Measurements from ENCODE around the gene VPS35L. TPM values are rescaled to one million over a fixed set of nuclear protein-coding genes. Genes with fewer than 3 reads are reported as not detected.
"Not testable (repeated sequence)": the region's sequence is repeated elsewhere in the genome, so short reads cannot be mapped to it uniquely, and the experiment has no call there.

Gene VPS35L
- total RNA-seq, 6 experiments from 2014 or later = 65.6 to 81.9 (median 76.8) TPM

- DNase-seq = no peak
Measured at GRCh38 chr16:19664166-19664565, 108.7 kb downstream of the VPS35L start.

GRCh38 chr16:19665313-19665712, 109.8 kb downstream of the VPS35L start:
- not testable (repeated sequence) for H3K27me3 Mint-ChIP-seq (ENCODE audit: insufficient read depth); H3K4me3 Mint-ChIP-seq; H3K4me1 Mint-ChIP-seq (ENCODE audit: low read depth); H3K9me3 Mint-ChIP-seq; H3K27ac Mint-ChIP-seq; DNase-seq
- H3K36me3 Mint-ChIP-seq (ENCODE audit: low read depth) = peaks cover 34% of the 10 kb centered on the region

More at GRCh38 chr16:19664166-19664565, 108.7 kb downstream of the VPS35L start:
- Mint-ChIP-seq H3K4me3 (no peak overlapping the region), H3K27me3 (ENCODE audit: insufficient read depth) (no peaks in the 10 kb centered on the region), H3K4me1 (ENCODE audit: low read depth) (no peaks in the 10 kb centered on the region), H3K36me3 (ENCODE audit: low read depth) (peaks cover 30% of the 10 kb centered on the region), H3K9me3 (no peaks in the 10 kb centered on the region), H3K27ac (no peak overlapping the region)
- no peak for TF ChIP-seq CTCF (IDR thresholded peaks at IDR 0.05)

GRCh38 chr16:19666477-19666876, 111.0 kb downstream of the VPS35L start:
- no peak overlapping the region for H3K4me3 Mint-ChIP-seq
- no peak for DNase-seq
- H3K27ac Mint-ChIP-seq = no peak overlapping the region
- no peaks in the 10 kb centered on the region for H3K4me1 Mint-ChIP-seq (ENCODE audit: low read depth)
- no peaks in the 10 kb centered on the region for H3K27me3 Mint-ChIP-seq (ENCODE audit: insufficient read depth)
- H3K36me3 Mint-ChIP-seq (ENCODE audit: low read depth) = peaks cover 34% of the 10 kb centered on the region
- TF ChIP-seq CTCF (IDR thresholded peaks at IDR 0.05) = no peak
- H3K9me3 Mint-ChIP-seq = no peaks in the 10 kb centered on the region

GRCh38 chr16:19672378-19672777, 116.9 kb downstream of the VPS35L start:
- DNase-seq = no peak

GRCh38 chr16:19674485-19674884, 119.0 kb downstream of the VPS35L start:
- Mint-ChIP-seq H3K9me3 (no peaks in the 10 kb centered on the region), H3K4me3 (no peak overlapping the region), H3K27me3 (ENCODE audit: insufficient read depth) (no peaks in the 10 kb centered on the region), H3K4me1 (ENCODE audit: low read depth) (peaks cover 8% of the 10 kb centered on the region), H3K27ac (no peak overlapping the region), H3K36me3 (ENCODE audit: low read depth) (peaks cover 19% of the 10 kb centered on the region)
- TF ChIP-seq CTCF (IDR thresholded peaks at IDR 0.05) = no peak
- DNase-seq = no peak

More at GRCh38 chr16:19672378-19672777, 116.9 kb downstream of the VPS35L start:
- H3K27me3 Mint-ChIP-seq (ENCODE audit: insufficient read depth) = no peaks in the 10 kb centered on the region
- H3K9me3 Mint-ChIP-seq = no peaks in the 10 kb centered on the region
- no peak for TF ChIP-seq CTCF (IDR thresholded peaks at IDR 0.05)
- no peak overlapping the region for H3K4me3 Mint-ChIP-seq
- H3K27ac Mint-ChIP-seq = no peak overlapping the region
- peaks cover 32% of the 10 kb centered on the region for H3K36me3 Mint-ChIP-seq (ENCODE audit: low read depth)
- H3K4me1 Mint-ChIP-seq (ENCODE audit: low read depth) = peaks cover 8% of the 10 kb centered on the region

GRCh38 chr16:19677402-19677801, 121.9 kb downstream of the VPS35L start:
- Mint-ChIP-seq H3K9me3 (no peaks in the 10 kb centered on the region), H3K27ac (no peak overlapping the region), H3K4me3 (no peak overlapping the region), H3K36me3 (ENCODE audit: low read depth) (peaks cover 19% of the 10 kb centered on the region), H3K27me3 (ENCODE audit: insufficient read depth) (no peaks in the 10 kb centered on the region; the same call in 1 of the 2 replicates), H3K4me1 (ENCODE audit: low read depth) (peaks cover 4% of the 10 kb centered on the region)
- TF ChIP-seq CTCF (IDR thresholded peaks at IDR 0.05) = no peak
- no peak for DNase-seq

All from HFFc6 (cell line).